Measurements from ENCODE around the gene ELOVL6. TPM values are rescaled to one million over a fixed set of nuclear protein-coding genes. Genes with fewer than 3 reads are reported as not detected.

The ELOVL6 gene
- total and polyA plus RNA-seq, 8 donors = 8.8 to 43.0 (median 12.5) TPM

GRCh38 chr4:110190249-110190648 lies 8.2 kb downstream of the ELOVL6 start:
- peaks cover 4 to 14% of the 10 kb centered on the region in 2 donors for H3K4me1 ChIP-seq
- ATAC-seq = no peak

GRCh38 chr4:110188113-110188512 lies 10.3 kb downstream of the ELOVL6 start:
- no peaks in the 10 kb centered on the region for H3K36me3 ChIP-seq
- DNase-seq (no peak), ATAC-seq (no peak)
- H3K4me3 ChIP-seq = no peak overlapping the region
- no peak for TF ChIP-seq CTCF (IDR thresholded peaks at IDR 0.05)
- no peaks in the 10 kb centered on the region for H3K4me1 ChIP-seq
- intact Hi-C loops (cut with DNase I) = no loop called here
- no peaks in the 10 kb centered on the region for H3K27me3 ChIP-seq
- no peaks in the 10 kb centered on the region for H3K9me3 ChIP-seq
- no peak overlapping the region for H3K27ac ChIP-seq

More at GRCh38 chr4:110190249-110190648, 8.2 kb downstream of the ELOVL6 start:
- Histone ChIP-seq H3K36me3 (no peaks in the 10 kb centered on the region), H3K27me3 (no peaks in the 10 kb centered on the region), H3K9me3 (no peaks in the 10 kb centered on the region), H3K27ac (no peak overlapping the region), H3K4me3 (no peak overlapping the region)
- DNase-seq = no peak
- intact Hi-C loops (cut with DNase I) = no loop called here
- no peak for TF ChIP-seq CTCF (IDR thresholded peaks at IDR 0.05)

- no peaks in the 10 kb centered on the region for H3K9me3 ChIP-seq
- ATAC-seq = no peak
- intact Hi-C loops (cut with DNase I) = no loop called here
These were observed 13.6 kb downstream of the ELOVL6 start for GRCh38 chr4:110184791-110185155.

GRCh38 chr4:110184140-110184790 lies 14.2 kb downstream of the ELOVL6 start:
- no peak for TF ChIP-seq CTCF (IDR thresholded peaks at IDR 0.05)
- H3K27me3 ChIP-seq = no peaks in the 10 kb centered on the region
- H3K36me3 ChIP-seq = no peaks in the 10 kb centered on the region
- H3K4me3 ChIP-seq = no peak overlapping the region
- intact Hi-C loops (cut with DNase I) = no loop called here
- DNase-seq (no peak), ATAC-seq (no peak)
- H3K9me3 ChIP-seq = no peaks in the 10 kb centered on the region
- no peak overlapping the region for H3K27ac ChIP-seq
- no peaks in the 10 kb centered on the region for H3K4me1 ChIP-seq

More at GRCh38 chr4:110184791-110185155, 13.6 kb downstream of the ELOVL6 start:
- H3K4me1 ChIP-seq = no peaks in the 10 kb centered on the region
- no peak for DNase-seq
- H3K36me3 ChIP-seq = no peaks in the 10 kb centered on the region
- no peak overlapping the region for H3K4me3 ChIP-seq
- no peaks in the 10 kb centered on the region for H3K27me3 ChIP-seq
- TF ChIP-seq CTCF (IDR thresholded peaks at IDR 0.05) = no peak
- H3K27ac ChIP-seq = no peak overlapping the region

- H3K9me3 ChIP-seq = no peaks in the 10 kb centered on the region
- no peak overlapping the region for H3K27ac ChIP-seq
- H3K27me3 ChIP-seq = no peaks in the 10 kb centered on the region
- no peaks in the 10 kb centered on the region for H3K4me1 ChIP-seq
- no peak for DNase-seq
- H3K36me3 ChIP-seq = no peaks in the 10 kb centered on the region
- no peak for TF ChIP-seq CTCF (IDR thresholded peaks at IDR 0.05)
- intact Hi-C loops (cut with DNase I) = no loop called here
- H3K4me3 ChIP-seq = no peak overlapping the region
- ATAC-seq = no peak
These were observed 14.8 kb downstream of the ELOVL6 start for GRCh38 chr4:110183643-110184042.
